SKM-1 treated with dmso at 0.1 percent for 144 hours (cell line): Measurements from ENCODE around the gene CORO7.
A peak's percentile ranks its signal among the peaks of the same experiment; 100 is the strongest.
"Not testable (repeated sequence)": the region's sequence is repeated elsewhere in the genome, so short reads cannot be mapped to it uniquely, and the experiment has no call there.

ENCODE experiments used
- DNase-seq: peaks from one replicate; lab custom pipeline; 2025; ENCODE audit not compliant: unreplicated experiment; lab: John Stamatoyannopoulos, UW

The CORO7 gene

GRCh38 chr16:4358831-4359561 is 57.4 kb downstream of the CORO7 start:
- no peak for DNase-seq

- DNase-seq: no peak
Measured at GRCh38 chr16:4358236-4358635, 58.2 kb downstream of the CORO7 start.

GRCh38 chr16:4356820-4357219 is 59.6 kb downstream of the CORO7 start:
- no peak for DNase-seq

GRCh38 chr16:4354512-4355409 is 61.6 kb downstream of the CORO7 start:
- DNase-seq: no peak

GRCh38 chr16:4353675-4354074 is 62.7 kb downstream of the CORO7 start:
- DNase-seq: no peak

- no peak for DNase-seq
Measured at GRCh38 chr16:4352843-4353242, 63.6 kb downstream of the CORO7 start.

GRCh38 chr16:4351880-4352279 is 64.5 kb downstream of the CORO7 start:
- no peak for DNase-seq

GRCh38 chr16:4350787-4351659 is 65.4 kb downstream of the CORO7 start, which contains the start of gene PAM16:
TSS of gene PAM16 (minus strand) at chr16:4351321. CDS start at chr16:4351234, 87 bp downstream.
- peak; percentile 93 for DNase-seq

- no peak for DNase-seq
Measured at GRCh38 chr16:4350365-4350786, 66.0 kb downstream of the CORO7 start.

GRCh38 chr16:4349332-4349731 is 67.1 kb downstream of the CORO7 start:
- DNase-seq: no peak

GRCh38 chr16:4347765-4348509 is 68.5 kb downstream of the CORO7 start:
- DNase-seq: no peak

- peak; percentile 94 for DNase-seq
Measured at GRCh38 chr16:4347010-4347409, 69.4 kb downstream of the CORO7 start.

GRCh38 chr16:4345836-4346781 is 70.3 kb downstream of the CORO7 start:
- peak; percentile 73 for DNase-seq

GRCh38 chr16:4344983-4345835 is 71.2 kb downstream of the CORO7 start:
- DNase-seq: no peak

- DNase-seq: not testable (repeated sequence)
Measured at GRCh38 chr16:4344300-4344982, 72.0 kb downstream of the CORO7 start.

GRCh38 chr16:4342866-4343744 is 73.3 kb downstream of the CORO7 start:
- no peak for DNase-seq

GRCh38 chr16:4341250-4341649 is 75.1 kb downstream of the CORO7 start:
- DNase-seq: no peak
